SK-N-SH (cell line): Measurements from ENCODE around the gene RHBDF2. TPM values are rescaled to one million over a fixed set of nuclear protein-coding genes. Genes with fewer than 3 reads are reported as not detected.

Source experiments
- CTCF ChIA-PET: fragments of 300-600, 350-600 bp; formaldehyde crosslinking; extraction: SDS; loops from one replicate; lab custom pipeline; 2021; lab: Yijun Ruan, JAX
- POLR2A ChIA-PET: fragments of 350-600 bp; sonication (Branson Sonifier 250); formaldehyde crosslinking; extraction: SDS; loops from one replicate; lab custom pipeline; 2020; ENCODE audit warnings: antibody characterized with exemption, inconsistent platforms; lab: Yijun Ruan, JAX
- DNase-seq: peaks from one replicate; pipeline ENCODE4 v3.0.0; 2012
- H2AFZ ChIP-seq: fragments of 200-600 bp; sonication (generic); 2 replicates; pipeline ENCODE4 v1.8.1; 2016; ENCODE audit warnings: antibody characterized with exemption, mild to moderate bottlenecking, low read depth
- H3F3A ChIP-seq: fragments of 200-600 bp; sonication (generic); replicated peaks from 2 replicates; pipeline ENCODE3; 2016; ENCODE audit warnings: antibody characterized with exemption, mild to moderate bottlenecking; ENCODE audit not compliant: insufficient read depth
- H3K27ac ChIP-seq, 2 experiments: fragments of 200-500 bp in 1 of 2; fragments of 200-600 bp in 1 of 2; sonication (Bioruptor generic) in 1 of 2; sonication (generic), shearing (Covaris generic) in 1 of 2; 2 replicates each; pipeline versions ENCODE4 v1.5.1 to v1.6.1; 2014 to 2016; ENCODE audit warnings: low read depth in 2 of 2, inconsistent platforms in 1 of 2, low read length in 1 of 2, mild to moderate bottlenecking in 1 of 2, mixed read lengths in 1 of 2
- H3K27me3 ChIP-seq: fragments of 200-600 bp; sonication (generic), shearing (Covaris generic); 2 replicates; pipeline ENCODE4 v1.6.1; 2016; ENCODE audit warnings: mixed run types; ENCODE audit not compliant: insufficient read depth
- H3K36me3 ChIP-seq, 2 experiments: fragments of 200-500 bp in 1 of 2; fragments of 200-600 bp in 1 of 2; sonication (Bioruptor generic) in 1 of 2; sonication (generic) in 1 of 2; replicated peaks in 1 of 2; 2 replicates each; pipeline versions ENCODE3 to v1.5.1; 2014 to 2016; ENCODE audit warnings: low read length in 1 of 2, mild to moderate bottlenecking in 1 of 2; ENCODE audit not compliant: insufficient read depth in 2 of 2, control insufficient read depth in 1 of 2
- H3K4me1 ChIP-seq, 2 experiments: fragments of 200-500 bp in 1 of 2; fragments of 200-600 bp in 1 of 2; sonication (Bioruptor generic) in 1 of 2; sonication (generic), shearing (Covaris generic) in 1 of 2; 2 replicates each; pipeline versions ENCODE4 v1.5.1 to v1.6.1; 2014 to 2016; ENCODE audit warnings: low read depth in 1 of 2, low read length in 1 of 2, mixed run types in 1 of 2; ENCODE audit not compliant: insufficient read depth in 2 of 2, control insufficient read depth in 1 of 2
- H3K4me2 ChIP-seq: fragments of 200-600 bp; sonication (generic), shearing (Covaris generic); 2 replicates; pipeline ENCODE4 v1.6.1; 2017; ENCODE audit warnings: mixed run types
- H3K4me3 ChIP-seq, 2 experiments: fragments of 200-500 bp in 1 of 2; fragments of 200-600 bp in 1 of 2; sonication (Bioruptor generic) in 1 of 2; sonication (generic), shearing (Covaris generic) in 1 of 2; 2 replicates each; pipeline versions ENCODE4 v1.5.1 to v1.8.1; 2014 to 2016; ENCODE audit warnings: low read depth in 2 of 2, inconsistent platforms in 1 of 2, low read length in 1 of 2, mild to moderate bottlenecking in 1 of 2, mixed read lengths in 1 of 2, moderate library complexity in 1 of 2
- H3K79me2 ChIP-seq: fragments of 200-600 bp; sonication (generic); 2 replicates; pipeline ENCODE4 v1.8.1; 2017; ENCODE audit warnings: mild to moderate bottlenecking; ENCODE audit not compliant: insufficient read depth
- H3K9ac ChIP-seq: fragments of 200-600 bp; sonication (generic); 2 replicates; pipeline ENCODE4 v1.6.1; 2017; ENCODE audit warnings: mixed run types
- H3K9me2 ChIP-seq: fragments of 200-600 bp; sonication (generic); 2 replicates; pipeline ENCODE4 v1.6.1; 2017; ENCODE audit warnings: mixed run types
- H3K9me3 ChIP-seq: fragments of 200-600 bp; sonication (generic); 2 replicates; pipeline ENCODE4 v1.6.1; 2017; ENCODE audit warnings: mixed run types, mild to moderate bottlenecking, moderate library complexity
- H4K20me1 ChIP-seq: fragments of 200-600 bp; sonication (generic); 2 replicates; pipeline ENCODE4 v1.6.1; 2017; ENCODE audit warnings: mild to moderate bottlenecking, mixed run types; ENCODE audit not compliant: insufficient read depth
- CHD2 ChIP-seq: fragments of 150-350 bp; IDR thresholded peaks from 2 replicates; pipeline ENCODE4 v1.6.1; 2018; ENCODE audit warnings: low read length; ENCODE audit not compliant: partially characterized antibody
- FOXJ3 ChIP-seq: sonication (generic); formaldehyde crosslinking; IDR thresholded peaks from 2 replicates; pipeline ENCODE4 v1.5.1; 2020; ENCODE audit warnings: mild to moderate bottlenecking, missing genetic modification reagents
- MEF2A ChIP-seq: IDR thresholded peaks from 2 replicates; pipeline ENCODE4 v1.4.0; 2012; ENCODE audit warnings: low read depth, borderline replicate concordance
- MXI1 ChIP-seq: IDR thresholded peaks from 2 replicates; pipeline ENCODE4 v1.6.1; 2012; ENCODE audit warnings: mild to moderate bottlenecking, low read depth, low read length, improper control_type of control experiment
- RXRA ChIP-seq: IDR thresholded peaks from 2 replicates; pipeline ENCODE4 v1.4.0; 2012; ENCODE audit warnings: low read depth, mild to moderate bottlenecking, borderline replicate concordance
- WGBS: methylation state at CpG from one replicate; pipeline ENCODE4 v1.1.6; 2017; ENCODE audit warnings: low lambda C conversion rate; 5-methylcytosine and 5-hydroxymethylcytosine counted together
- polyA plus RNA-seq, 3 experiments: library from polyadenylated mRNA; depleted of rRNA; stranded (reverse); fragments of >200 nt; gene quantifications; 2 replicates each; pipeline ENCODE4 v1.2.3, GENCODE V29; 2012
- TF ChIP-seq, protein P1 (sequence below): IDR thresholded peaks from 2 replicates; pipeline ENCODE4 v1.6.1; 2012; ENCODE audit warnings: mild to moderate bottlenecking, low read depth, low read length, moderate library complexity

Gene RHBDF2
- polyA plus RNA-seq, 1 of the 3 experiments (the other 2 are of a cell fraction), result 16.1 TPM

DNA sequence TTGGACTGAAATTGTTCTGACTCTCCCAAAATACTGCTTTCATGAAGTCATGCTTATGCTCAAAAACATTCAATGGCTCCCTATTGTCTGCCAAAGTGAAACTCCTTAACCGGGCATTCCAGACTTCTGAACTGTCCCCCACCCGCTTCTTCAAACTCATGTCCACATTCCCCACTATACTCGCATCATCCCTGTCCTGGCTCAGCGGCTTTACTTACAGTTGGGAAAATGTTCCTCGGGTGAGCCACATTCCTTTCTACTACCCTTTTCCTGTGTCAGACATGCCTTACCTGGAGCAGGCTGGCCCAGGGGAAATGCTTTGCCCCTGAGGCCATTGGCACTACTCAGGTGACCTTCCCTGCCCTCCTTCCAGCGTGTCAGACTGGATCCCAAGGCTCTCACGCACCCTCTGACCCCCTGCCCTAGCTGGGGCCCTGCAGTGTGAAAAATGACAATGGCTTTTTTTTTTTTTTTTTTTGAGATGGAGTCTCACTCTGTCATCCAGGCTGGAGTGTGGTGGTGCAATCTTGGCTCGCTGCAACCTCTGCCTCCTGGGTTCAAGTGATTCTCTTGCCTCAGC, 30.9 kb upstream of the RHBDF2 start:
- no peaks in the 10 kb centered on the region for H3K9me2 ChIP-seq
- no peak for DNase-seq
- H3K9me3 ChIP-seq, result no peaks in the 10 kb centered on the region
- H3K9ac ChIP-seq, result no peak overlapping the region
- H3K4me3 ChIP-seq, result no peak overlapping the region
- whole genome bisulfite sequencing, result 88% methylated on average over 8 of the region's 8 CpGs
- CTCF ChIA-PET, result interaction anchor here (0.6 to 15.7 kb wide), 5 partner anchors 10 to 92 kb away, joined by 3 to 679 read pairs (median 100); partner anchors contain the start of genes CYGB and PRCD
- H3K4me2 ChIP-seq, result no peak overlapping the region
- H2AFZ ChIP-seq, result no peak overlapping the region
- H3F3A ChIP-seq, result peaks cover 11% of the 10 kb centered on the region
- peaks cover 13 to 82% of the 10 kb centered on the region in 2 experiments; a peak in 3 of 4 replicates for H3K4me1 ChIP-seq
- peak overlapping the region in 1 of 2 experiments; percentile 89; a peak in 2 of 4 replicates for H3K27ac ChIP-seq
- H3K79me2 ChIP-seq, result no peaks in the 10 kb centered on the region
- no peak for TF ChIP-seq RXRA
- TF ChIP-seq, all 33 proteins: peak for 0
- Histone ChIP-seq H3K36me3 (no peaks in the 10 kb centered on the region), H4K20me1 (no peaks in the 10 kb centered on the region), H3K27me3 (peaks cover 20% of the 10 kb centered on the region)
- POLR2A ChIA-PET, result interaction anchor here (11.2 kb wide), 1 partner anchor 13 kb away, joined by 245 read pairs; no protein-coding TSS in a partner anchor

DNA sequence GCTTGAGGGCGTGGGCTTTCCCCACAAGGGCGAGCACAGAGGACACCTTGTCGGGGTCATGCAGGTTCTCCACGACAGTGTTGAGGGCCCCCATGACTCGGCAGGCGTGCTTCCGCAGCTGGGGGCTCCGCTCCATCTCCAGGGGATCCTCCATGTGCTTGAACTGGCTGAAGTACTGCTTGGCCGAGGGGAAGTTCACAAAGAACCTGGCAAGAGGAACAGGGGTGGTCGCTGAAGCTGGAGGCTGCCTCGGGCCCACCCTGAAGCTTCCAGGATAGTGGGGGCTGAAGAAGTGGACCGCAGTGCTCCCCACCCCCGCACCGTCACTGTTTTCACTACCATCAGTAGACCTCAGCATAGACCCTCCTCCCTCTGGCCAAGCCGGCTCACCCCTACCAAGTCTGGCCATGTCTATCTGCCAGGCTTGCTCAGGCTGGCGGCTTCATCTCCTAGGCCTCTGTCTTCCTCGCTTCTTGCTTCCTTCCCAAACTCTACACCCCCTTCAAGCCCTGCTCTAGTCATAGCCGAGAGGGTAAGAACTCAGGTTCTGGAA, 30.3 kb upstream of the RHBDF2 start:
- H3K36me3 ChIP-seq, result no peaks in the 10 kb centered on the region
- CTCF ChIA-PET, result interaction anchor here (0.6 to 12.4 kb wide), 6 partner anchors 8 to 92 kb away, joined by 3 to 309 read pairs (median 10); partner anchors contain the start of genes CYGB and PRCD
- POLR2A ChIA-PET, result interaction anchor here (1.2 to 11.2 kb wide), 2 partner anchors 13 to 26 kb away, joined by 6 to 245 read pairs; no protein-coding TSS in a partner anchor
- peaks cover 14% of the 10 kb centered on the region for H3K27me3 ChIP-seq
- H3K4me2 ChIP-seq, result no peak overlapping the region
- 90% methylated on average over 18 of the region's 18 CpGs for WGBS
- no peaks in the 10 kb centered on the region for H4K20me1 ChIP-seq
- no peak overlapping the region for H2AFZ ChIP-seq
- no peak overlapping the region for H3K4me3 ChIP-seq
- H3K27ac ChIP-seq, result peak overlapping the region in 1 of 2 experiments; percentile 89; a peak in 2 of 4 replicates
- H3K9me3 ChIP-seq, result no peaks in the 10 kb centered on the region
- H3F3A ChIP-seq, result peaks cover 8% of the 10 kb centered on the region
- H3K4me1 ChIP-seq, result peaks cover 13 to 79% of the 10 kb centered on the region in 2 experiments; a peak in 3 of 4 replicates
- TF ChIP-seq MXI1 (no peak), FOXJ3 (CRISPR knock-in tag) (0 out of 2 replicates have a peak, but pooled peaks have one; percentile 6), MEF2A (no peak), CHD2 (no peak)
- TF ChIP-seq, protein P1, sequence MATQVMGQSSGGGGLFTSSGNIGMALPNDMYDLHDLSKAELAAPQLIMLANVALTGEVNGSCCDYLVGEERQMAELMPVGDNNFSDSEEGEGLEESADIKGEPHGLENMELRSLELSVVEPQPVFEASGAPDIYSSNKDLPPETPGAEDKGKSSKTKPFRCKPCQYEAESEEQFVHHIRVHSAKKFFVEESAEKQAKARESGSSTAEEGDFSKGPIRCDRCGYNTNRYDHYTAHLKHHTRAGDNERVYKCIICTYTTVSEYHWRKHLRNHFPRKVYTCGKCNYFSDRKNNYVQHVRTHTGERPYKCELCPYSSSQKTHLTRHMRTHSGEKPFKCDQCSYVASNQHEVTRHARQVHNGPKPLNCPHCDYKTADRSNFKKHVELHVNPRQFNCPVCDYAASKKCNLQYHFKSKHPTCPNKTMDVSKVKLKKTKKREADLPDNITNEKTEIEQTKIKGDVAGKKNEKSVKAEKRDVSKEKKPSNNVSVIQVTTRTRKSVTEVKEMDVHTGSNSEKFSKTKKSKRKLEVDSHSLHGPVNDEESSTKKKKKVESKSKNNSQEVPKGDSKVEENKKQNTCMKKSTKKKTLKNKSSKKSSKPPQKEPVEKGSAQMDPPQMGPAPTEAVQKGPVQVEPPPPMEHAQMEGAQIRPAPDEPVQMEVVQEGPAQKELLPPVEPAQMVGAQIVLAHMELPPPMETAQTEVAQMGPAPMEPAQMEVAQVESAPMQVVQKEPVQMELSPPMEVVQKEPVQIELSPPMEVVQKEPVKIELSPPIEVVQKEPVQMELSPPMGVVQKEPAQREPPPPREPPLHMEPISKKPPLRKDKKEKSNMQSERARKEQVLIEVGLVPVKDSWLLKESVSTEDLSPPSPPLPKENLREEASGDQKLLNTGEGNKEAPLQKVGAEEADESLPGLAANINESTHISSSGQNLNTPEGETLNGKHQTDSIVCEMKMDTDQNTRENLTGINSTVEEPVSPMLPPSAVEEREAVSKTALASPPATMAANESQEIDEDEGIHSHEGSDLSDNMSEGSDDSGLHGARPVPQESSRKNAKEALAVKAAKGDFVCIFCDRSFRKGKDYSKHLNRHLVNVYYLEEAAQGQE, result no peak
- DNase-seq, result peak; percentile 23
- no peaks in the 10 kb centered on the region for H3K9me2 ChIP-seq
- H3K79me2 ChIP-seq, result no peaks in the 10 kb centered on the region
- no peak overlapping the region for H3K9ac ChIP-seq
